SKM-1 treated with dmso at 0.1 percent for 144 hours (cell line): ENCODE data around the gene NHSL1.
"Not testable (repeated sequence)": the region's sequence is repeated elsewhere in the genome, so short reads cannot be mapped to it uniquely, and the experiment has no call there.

Experiments
- DNase-seq: peaks from one replicate; lab custom pipeline; 2025; ENCODE audit not compliant: unreplicated experiment; lab: John Stamatoyannopoulos, UW

Gene NHSL1

DNA sequence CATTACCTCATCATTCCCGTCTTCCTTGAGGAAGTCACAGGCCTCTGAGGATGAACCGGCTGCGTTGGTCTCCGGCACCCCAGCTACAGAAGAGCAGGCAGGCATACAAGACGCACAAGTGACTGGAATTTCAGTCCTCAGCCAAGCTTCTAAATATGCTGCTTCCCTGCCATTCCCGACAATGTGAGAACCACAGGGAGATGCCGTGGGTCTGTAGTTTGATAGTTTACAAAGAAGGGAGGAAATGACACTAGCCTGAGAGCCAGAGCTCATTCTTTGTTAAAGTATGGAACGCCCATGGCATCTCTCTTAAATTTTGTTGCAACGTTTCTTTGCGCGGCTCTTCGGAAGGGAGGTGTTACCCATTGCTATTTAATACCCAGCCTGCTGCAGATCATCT lies 69.5 kb downstream of the NHSL1 start:
- no peak for DNase-seq

- DNase-seq: peak; percentile 41
These were observed 70.2 kb downstream of the NHSL1 start for GRCh38 chr6:138428944-138429598.

GRCh38 chr6:138427701-138428100 lies 71.6 kb downstream of the NHSL1 start:
- DNase-seq: no peak

DNA sequence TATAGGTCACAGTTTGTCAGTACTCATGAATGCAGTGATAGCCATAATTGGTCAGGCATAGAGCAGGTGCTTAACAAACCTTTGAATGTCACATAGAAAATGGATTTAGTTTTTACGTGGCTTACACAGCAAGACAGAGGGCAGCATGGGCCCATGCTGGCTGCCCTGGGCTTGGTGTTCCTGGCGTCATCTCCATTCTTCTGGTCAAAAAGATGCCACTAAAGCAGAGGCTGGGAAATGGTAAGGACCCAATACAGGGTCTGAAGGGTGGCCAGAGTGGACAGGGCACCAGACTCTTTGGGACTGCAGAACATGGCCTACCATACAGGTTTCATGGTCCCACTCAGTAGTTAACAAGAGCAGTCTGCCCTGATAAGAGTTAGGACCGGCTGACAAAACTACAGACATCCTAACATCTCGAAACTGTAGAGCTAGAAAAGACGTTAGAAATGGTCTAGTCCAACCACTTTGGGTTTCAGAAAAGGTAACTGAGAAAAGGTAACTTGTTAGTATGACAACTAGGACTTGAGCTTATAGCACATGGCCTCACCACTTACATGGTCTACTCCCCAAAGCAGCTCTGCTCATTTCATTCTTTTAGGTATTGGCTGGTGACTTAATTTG lies 72.7 kb downstream of the NHSL1 start:
- DNase-seq: no peak

GRCh38 chr6:138425256-138425655 lies 74.0 kb downstream of the NHSL1 start:
- not testable (repeated sequence) for DNase-seq

GRCh38 chr6:138424004-138424904 lies 75.0 kb downstream of the NHSL1 start:
- DNase-seq: no peak

GRCh38 chr6:138422861-138423260 lies 76.4 kb downstream of the NHSL1 start:
- DNase-seq: peak; percentile 19

- no peak for DNase-seq
These were observed 77.7 kb downstream of the NHSL1 start for GRCh38 chr6:138421608-138422007.

DNA sequence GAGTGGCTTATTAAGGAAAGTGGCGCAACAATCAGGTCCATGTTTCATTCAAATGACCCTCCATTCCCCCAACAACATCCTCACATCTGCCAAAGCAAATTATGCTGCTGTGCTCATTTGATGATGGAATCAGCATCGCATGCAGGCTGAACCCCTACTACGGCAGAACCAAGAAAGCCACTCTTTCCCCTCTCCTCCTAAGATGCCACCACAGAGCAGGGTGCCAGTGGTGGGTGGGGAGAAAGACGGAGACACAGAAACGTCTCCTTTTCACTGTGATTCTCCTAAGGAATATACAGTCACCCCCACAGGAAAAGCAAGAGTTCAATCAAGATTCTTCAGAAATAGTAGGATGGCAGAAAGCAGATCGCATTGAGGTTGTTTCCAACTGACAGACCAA lies 78.2 kb downstream of the NHSL1 start:
- DNase-seq: no peak

- DNase-seq: no peak
These were observed 78.9 kb downstream of the NHSL1 start for GRCh38 chr6:138420356-138420755.

GRCh38 chr6:138419766-138420165 lies 79.5 kb downstream of the NHSL1 start:
- no peak for DNase-seq

DNA sequence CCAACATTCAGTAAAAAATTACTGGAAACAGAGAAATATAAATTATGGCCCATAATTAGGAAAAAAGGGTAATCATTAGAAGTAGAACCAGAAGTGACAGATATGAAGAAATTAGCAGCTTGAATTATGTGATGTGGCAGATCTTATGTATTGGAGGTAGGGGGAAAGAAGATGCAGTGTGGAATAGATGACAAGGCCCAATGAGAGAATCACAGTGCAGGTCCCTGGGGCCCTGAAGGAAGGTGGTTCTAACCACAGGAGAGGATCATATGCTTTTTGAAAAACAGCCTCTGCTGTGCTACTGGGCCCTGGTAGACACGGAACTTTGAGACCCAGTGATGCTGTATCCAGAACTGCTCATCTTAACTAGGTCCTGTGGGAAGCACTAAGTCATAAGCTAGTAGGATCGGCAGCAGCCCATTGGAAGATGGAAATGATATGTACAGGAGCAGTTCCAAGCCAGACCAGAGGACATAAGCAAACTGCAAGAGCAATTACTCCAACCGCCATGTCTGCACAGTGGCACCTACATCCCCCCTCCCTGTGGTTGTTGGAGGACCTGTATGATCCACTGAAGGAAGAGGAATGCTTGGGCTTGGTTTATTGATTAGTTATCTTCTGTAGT lies 81.1 kb downstream of the NHSL1 start:
- no peak for DNase-seq

- DNase-seq: no peak
These were observed 81.7 kb downstream of the NHSL1 start for GRCh38 chr6:138417493-138418117.

DNA sequence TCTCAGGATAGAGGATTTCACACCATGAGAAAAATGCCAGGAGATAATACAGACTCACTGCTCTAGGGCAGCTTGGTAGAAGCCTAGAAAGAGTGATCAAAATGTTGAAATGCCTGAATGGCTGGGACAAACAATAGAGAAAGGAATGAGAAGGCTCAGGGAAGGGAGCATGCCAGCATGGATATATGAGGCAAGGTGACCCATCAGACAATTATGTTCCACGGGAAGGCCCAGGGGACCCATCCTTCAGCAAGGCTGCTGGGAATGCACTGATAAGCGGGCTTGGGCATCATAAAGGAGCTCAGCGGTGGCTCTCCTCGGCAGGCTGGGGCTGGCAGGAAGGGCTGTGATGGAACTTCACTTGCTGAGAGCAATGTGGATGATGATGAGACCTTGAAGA lies 83.1 kb downstream of the NHSL1 start:
- no peak for DNase-seq

DNA sequence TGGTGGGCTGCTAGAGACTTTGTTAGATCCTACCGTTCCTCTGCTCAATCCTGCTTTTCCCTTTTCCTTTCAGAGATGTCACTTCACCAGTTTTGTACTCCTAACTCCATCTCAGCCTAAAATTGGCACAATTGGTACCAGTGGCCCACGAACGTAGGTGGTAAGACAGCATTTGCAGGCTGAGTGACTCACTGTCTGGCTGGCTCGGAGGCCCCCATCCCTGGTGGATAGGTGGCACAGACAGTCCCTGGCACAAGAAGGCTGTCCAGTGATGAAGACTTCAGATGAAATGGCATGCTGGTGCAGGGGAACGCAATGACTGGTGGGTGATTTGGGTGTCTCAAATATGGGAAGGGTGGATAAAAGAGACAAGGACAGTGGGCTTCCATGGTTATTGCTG lies 84.2 kb downstream of the NHSL1 start:
- DNase-seq: no peak

DNA sequence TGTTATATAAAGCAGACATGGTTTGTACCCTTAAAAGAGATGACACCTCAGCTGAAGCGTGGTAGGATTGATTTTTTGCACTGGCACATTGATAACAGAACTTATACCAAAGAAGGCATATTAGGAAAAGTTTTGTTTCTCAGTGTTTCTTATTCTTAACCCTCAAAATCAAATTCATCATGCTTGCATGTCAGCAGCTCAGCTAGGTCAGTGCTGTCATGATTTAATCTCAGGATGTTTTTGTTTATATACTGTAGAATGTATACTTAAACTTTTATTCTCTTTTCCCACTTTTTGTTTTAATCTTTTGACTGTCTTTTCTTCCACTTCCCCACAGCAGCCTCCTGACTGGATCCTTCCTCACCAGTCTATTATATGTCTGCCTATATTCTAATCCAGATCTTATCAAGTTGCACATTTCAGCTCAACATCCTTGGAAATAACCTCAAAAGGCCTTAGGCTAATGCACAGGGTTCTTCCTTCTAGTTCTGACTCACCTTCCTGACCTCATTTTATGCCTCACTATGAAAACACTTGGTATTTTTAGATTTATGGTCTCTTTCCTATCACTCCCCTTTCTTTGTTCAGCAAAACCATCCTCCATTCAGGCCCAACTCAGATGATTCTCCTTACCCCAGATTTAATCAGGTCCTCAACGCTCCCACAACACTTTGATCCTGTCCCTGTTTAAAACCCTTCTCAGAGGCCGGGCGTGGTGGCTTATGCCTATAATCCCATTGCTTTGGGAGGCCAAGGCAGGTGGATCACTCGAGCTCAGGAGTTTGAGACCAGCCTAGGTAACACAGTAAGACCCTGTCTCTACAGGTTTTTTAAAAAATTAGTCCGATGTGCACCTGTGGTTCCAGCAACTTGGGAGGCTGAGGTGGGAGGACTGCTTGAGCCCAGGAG lies 88.1 kb downstream of the NHSL1 start:
- DNase-seq: no peak

GRCh38 chr6:138410048-138410735 lies 89.1 kb downstream of the NHSL1 start:
- peak; percentile 33 for DNase-seq

DNA sequence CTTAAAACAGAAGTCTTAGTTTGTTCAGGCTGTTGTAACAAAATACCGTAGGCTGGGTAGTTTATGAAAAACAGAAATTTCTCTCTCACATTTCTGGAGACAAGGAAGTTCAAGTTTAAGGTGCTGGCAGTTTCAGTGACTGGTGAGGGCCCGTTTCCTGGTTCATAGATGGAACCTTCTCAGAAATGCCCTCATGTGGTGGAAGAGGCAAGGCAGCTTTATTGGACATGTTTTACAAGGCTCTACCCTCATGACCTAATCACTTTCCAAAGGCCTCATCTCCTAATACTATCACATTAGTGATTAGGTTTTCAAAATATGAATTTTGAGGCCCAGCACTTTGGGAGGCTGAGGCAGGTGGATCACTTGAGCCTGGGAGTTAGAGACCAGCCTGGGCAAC lies 92.9 kb downstream of the NHSL1 start:
- DNase-seq: peak; percentile 9

DNA sequence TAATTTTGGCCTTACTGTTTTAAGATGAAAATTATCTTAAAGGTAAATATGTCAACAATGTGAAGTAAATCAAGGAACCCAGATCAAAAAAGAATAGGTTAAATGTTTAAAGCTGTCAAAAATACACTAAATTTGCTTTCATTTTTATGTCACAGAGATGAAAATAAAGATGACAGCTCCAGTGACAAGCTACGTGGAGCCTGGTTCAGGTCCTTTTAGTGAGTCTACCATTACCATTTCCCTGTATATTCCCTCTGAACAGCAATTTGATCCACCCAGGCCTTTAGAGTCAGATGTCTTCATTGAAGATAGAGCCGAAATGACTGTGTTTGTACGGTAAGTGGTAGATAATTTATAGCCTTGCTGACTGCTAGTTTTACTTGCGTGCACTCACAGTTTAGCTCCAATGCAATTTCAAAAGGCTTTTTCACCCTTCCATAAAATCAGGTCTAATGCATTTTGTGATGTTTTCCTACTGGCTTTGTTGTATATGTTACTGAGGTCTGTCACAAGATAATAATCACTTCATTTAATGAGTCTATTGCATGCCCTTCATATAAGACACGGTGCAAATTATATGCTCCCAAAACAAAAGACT lies 93.4 kb downstream of the NHSL1 start:
- DNase-seq: no peak
